Forelimb muscle (tissue), 1 donor: ENCODE results near the gene CACNA1D. TPM values are rescaled to one million over a fixed set of nuclear protein-coding genes. Genes with fewer than 3 reads are reported as not detected.
"Not testable (repeated sequence)": the region's sequence is repeated elsewhere in the genome, so short reads cannot be mapped to it uniquely, and the experiment has no call there.

Experiments
- DNase-seq: peaks from one replicate; pipeline ENCODE4 v3.0.0-alpha.2; 2013; ENCODE audit warnings: low read depth
- polyA plus RNA-seq: library from polyadenylated mRNA; unstranded; fragments of 120-200 nt; gene quantifications from one replicate; pipeline ENCODE4 v1.2.1, GENCODE V29; 2013; ENCODE audit not compliant: insufficient read length

The CACNA1D gene
- polyA plus RNA-seq, 1 donor: 1.4 TPM

DNA sequence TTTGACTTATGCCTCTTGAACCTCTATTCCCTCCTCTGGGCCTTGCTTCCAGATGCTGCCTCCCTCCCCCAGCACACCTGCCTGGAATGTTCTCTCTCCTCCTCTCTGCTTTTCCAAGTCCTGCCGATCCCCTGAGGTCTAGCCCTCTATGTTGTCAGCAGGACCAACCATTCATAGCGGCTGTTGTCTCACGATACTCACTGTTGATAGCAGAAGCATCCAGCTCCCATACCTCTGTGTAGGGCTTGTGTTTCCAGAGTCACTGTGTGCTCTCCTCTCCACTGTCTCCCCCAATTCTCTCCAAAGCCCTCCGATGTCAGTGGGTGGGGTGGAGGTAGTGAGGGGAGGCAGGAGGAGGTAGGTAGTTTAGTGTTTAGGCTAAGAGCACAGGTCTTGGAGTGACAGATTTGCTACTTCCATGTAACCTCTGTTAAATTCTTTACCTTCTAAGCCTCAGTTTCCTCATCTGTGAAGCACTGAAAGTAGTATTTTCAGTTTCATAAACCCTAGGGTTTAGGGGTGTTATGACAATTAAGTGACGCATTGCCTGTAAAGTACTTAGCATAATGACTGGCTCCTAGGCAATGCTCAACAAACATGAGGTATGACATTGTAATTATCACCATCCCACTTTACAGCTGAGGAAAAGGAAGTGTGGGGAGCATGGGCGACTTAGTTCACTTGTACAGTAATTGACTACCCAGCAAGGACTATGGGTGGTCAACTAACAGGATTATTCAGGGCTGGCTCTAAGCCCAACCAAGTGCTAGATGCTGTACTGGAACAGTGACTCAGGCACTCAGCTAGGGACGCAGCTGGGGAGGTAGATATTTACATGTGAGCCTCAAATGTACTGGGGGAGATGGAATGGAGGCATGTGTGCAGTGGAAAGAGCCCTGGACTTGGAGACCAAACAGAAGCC lies 122.8 kb downstream of the CACNA1D start:
- DNase-seq: no peak

DNA sequence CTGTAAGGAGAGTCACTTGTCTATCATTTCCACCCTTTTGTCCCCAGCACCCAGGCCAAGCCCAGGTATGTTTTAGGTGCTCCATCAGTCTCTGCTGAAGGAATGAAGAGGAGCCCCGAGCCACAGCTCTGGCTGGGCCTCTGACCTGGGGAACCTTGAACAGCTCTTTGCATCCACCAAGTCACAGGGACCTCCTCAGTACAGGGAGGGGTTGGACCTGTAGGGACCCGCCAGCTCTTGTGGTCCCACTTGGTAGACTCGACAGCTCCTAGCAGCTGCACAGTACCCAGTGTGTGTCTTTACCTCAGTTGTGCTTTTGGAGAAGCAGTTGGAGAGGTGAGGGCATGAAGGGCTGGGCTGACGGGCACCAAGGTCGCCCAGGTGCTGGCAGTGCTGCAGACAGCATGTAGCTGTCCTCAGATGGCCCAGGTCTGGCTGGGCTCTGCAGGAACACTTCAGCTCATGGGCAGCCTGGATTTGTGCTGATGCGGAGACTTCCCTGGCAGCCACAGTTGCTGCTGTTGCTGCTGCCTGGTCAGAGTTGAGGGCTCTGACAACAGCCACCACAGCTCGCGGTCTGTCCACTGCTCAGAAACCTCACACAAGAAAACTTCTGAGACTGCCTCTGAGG lies 123.6 kb downstream of the CACNA1D start:
- DNase-seq: no peak

DNA sequence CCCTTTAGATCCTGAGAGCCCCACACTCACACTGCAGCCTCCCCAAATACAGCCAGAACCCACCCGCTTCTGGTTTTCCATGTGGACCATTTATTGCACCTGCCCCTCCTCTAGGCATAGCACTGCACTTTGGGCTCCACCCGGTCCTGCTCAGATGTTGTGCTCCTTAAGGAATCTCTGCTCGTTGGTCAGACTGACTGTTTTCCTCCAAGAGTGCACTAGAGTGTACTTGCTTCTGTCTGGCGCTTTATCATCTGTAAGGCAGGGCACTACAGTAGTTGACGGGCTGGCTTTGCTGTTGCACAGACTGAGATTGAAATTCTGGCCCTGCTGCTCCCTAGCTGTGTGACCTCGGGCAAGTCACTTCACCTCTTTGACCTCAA lies 124.1 kb downstream of the CACNA1D start:
- DNase-seq: no peak

DNA sequence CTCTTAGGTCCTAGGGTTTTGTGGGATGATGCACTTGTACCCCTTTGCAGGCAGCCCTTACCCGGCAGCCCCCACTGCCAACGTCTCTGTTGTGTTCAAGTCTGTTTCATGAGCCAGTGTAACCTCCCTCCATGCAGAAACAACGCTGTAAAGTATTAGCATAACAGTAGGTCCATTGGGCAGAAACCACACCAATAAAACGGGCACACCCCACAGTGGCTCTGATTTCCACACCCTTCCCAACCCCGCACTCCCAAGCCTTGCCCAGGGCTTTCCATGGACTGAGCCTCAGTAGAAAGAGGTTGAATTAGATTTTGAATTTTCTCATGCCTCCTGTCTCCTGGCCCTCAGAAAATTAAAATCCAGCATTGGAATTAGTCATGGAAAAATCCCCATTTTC lies 124.5 kb downstream of the CACNA1D start:
- DNase-seq: no peak

DNA sequence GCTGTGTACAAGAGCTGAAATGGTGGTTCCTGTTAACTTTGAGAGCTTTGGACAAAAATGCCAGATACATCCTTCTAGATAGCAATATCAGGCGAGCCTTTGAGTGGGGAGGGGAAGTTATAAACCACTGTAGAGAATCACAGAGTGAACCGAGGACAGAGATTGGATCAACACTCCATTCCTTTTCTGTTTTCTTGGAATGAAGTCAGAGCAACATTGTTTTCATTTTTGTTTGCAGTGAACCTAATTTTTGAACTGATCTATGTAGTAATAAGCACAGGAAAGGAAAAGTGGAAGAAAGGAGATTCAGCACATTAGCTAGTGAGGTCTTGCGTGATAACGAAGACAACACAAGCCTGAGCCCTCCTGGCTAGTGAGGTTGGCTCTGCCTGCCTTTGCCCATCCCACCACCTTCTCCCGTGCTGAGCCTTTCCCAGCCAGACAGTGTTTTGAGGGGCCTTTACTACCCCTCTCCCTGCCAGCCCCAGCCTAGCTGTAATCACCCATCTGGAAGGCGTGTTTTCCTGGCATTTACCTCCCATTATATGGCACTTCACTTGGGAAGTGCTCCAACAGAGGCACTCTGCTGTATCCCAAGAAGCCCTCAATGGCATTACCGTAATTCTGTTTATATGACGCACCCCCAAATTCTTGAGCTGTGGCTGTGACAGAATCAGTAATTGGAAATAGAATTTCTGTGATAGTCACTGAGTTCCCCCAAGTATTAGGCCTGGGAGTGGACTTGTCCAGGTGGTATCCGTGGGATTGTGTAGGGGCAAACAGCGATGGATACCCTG lies 129.8 kb downstream of the CACNA1D start:
- no peak for DNase-seq

DNA sequence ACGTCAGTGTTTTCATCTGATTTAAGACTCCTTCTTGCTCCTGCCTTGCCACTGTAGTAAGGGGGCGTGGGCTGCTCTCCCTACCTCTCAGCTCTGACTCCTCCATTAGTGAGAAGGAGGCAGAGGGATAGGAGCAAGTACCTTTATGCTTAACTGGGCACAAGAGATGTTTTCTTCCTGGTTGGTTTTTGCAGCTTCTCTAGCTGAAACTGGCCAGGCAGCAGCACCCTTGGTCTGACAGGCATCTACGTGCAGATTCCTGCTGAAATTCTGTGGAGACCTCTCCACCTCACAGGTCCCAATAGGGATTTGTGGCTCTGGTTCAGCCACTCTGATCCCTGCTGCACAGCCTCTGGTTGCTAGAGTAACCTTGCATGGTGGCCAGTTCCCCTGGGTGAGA lies 132.5 kb downstream of the CACNA1D start:
- no peak for DNase-seq

DNA sequence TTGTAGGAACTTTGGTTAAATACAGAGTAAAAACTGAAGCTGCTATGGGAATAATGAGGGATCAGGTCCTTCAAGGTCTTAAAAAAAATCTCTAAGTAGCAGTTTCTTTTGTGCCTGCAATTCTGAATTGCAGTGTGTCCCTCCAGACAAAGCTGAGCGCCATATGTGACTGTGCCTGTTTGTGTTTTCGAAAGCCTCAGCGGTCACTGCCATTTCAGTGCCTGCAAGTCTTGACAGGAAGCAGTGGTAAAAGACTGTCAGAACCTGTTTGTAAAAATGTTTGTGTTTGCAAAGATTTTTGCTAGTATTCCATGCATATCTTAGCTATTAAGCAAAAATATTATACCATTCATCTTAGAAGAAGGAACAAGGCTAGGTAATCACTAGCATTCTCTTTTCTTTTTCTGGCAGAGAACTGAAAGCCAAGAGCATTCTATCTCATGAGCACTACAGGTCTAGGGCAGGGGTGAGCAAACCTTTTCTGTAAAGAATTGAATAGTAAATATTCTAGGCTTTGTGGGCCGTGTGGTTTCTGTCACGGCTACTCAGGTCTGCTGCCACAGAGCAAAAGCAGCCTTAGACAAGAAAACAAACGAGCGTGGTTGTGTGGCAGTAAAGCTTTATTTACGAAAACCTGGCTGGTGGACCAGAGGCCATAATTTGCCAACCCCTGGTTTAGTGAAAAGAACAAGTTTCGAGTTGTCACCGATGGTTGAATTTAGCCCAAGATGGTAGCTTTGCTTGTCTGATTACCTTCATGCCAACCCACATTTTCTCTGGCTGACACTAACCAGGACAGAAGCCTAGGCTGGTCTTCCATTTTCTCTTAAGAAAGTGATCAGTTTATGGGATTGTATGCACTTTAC lies 134.4 kb downstream of the CACNA1D start:
- DNase-seq: no peak

DNA sequence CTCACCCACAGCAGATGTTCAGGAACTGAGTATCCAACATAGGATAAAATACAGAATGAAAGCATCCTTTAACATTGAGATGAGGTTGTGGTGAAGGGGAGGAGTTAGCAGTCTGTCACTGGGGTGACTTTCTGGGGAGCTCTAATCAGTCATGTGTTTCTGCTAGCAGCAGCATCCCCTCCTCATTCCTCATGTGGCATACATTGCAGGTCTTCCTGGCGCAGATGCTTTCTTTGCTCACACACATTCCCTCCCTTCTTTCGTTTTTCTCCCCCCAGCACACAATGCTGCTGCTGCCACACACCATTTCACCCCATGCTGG lies 135.0 kb downstream of the CACNA1D start:
- no peak for DNase-seq

DNA sequence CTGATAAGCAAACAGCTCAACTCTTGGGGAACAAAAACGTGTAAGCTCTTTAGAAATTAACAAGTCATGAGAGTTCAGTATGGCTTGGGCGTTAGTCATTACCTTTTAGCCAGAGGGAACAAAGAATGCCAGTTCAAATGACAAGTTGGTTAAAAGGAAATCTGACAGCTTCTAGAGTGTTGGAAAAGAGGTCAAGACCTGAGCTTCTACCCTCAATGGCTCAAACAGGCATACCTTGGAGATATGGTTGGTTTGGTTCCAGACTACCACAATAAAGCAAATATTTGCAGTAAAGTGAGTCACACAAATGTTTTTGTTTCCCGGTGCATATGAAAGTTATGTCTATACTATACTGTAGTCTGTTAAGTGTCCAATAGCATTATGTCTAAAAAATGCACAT lies 136.1 kb downstream of the CACNA1D start:
- no peak for DNase-seq

DNA sequence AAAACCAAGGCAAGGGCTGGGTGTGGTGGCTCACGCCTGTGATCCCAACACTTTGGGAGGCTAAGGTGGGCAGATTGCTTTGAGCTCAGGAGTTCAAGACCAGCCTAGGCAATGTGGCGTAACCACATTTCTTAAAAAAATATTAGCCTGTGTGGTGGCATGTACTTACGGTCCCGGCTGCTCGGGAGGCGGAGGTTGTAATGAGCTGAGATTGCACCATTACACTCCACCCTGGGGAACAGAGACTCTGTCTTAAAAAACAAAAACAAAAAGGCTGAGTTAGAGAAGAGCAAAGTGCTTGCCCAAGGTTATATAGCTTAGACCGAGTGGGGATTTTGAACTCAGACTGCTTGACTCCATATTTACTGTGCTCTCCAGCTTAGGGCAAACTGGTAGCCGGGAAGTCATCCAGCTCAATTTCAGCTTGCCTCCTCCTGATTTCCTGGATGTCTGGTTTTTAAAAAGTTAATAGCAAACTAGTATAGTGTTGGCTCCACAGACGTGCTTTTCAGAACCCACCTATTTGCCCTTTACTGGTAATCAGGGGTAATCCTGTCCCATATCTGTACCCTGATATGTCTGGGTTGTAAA lies 138.9 kb downstream of the CACNA1D start:
- DNase-seq: no peak

DNA sequence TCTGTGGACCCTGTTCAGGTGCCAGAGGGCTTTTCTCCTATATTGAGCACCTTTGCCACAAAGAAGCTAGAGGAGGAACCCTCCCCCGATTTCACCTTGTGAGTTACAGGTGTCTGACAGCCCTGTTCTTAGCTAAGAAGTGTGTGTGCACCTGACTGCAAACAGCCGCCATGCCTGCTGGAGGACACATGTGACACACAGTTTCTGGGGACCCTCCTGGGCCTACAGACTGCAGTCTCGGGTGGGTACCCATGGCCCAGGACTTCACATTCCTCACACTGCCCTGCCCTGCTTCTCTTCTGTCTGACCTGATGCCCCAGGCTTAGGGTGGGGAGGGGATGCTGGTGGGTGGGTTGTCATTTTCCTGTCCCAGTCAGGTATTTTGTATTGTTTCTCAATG lies 140.6 kb downstream of the CACNA1D start:
- DNase-seq: no peak

DNA sequence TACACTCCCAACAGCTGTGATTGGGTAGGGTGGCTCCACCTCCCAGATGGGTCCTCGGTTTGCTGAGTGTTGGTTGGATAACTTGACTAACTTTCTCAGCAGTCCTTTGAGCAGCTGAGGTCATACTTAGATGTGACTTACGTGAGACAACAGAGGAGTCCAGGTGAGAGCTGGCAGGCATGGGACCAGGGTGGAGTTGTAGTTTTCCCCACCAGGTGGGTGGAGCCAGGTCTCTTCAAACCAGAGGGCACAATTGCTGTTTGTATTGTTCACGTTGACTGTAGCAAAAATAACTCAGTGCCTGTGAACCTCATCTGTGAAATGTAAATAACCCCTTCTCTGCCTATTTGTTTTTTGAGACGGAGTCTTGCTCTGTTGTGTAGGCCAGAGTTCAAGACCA lies 144.4 kb downstream of the CACNA1D start:
- not testable (repeated sequence) for DNase-seq

DNA sequence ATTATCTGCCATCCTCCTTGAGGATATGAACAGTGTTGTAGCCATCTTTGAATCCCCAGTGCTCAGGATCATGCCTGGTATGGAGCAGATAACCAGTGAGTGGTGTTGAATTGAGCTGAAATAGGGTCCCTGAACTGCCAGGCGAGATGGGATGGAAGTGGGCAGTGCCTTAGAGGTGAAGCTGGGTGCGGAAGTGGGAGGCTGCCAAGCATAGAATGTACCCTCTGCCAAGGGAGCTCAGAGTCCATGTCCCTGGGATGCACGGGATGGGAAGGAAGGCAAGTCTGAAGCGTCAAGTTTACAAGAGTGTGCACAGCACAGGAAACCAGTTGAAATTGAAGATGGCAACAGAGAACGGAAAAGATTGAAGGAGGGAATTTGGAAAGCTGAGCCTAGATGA lies 147.0 kb downstream of the CACNA1D start:
- no peak for DNase-seq

DNA sequence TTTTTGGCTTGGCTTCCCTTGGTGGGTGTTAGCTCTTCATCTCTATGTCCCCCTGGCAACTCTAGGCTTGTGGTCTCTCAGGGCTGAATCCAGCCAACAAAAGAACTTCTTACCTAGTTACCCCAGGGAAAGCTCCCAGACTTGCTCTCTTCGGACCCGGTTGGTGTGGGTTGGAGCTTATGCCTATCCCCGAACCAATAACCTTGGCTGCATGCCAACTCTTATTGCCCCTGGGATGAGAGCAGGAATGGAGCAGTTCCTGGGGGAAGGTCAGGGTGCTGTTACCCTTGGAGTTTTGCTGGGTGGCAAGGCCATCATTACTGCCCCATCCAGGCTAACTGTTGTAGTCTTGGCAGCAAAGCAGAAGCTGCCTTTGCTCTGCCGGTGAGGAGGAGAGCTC lies 147.8 kb downstream of the CACNA1D start:
- no peak for DNase-seq

DNA sequence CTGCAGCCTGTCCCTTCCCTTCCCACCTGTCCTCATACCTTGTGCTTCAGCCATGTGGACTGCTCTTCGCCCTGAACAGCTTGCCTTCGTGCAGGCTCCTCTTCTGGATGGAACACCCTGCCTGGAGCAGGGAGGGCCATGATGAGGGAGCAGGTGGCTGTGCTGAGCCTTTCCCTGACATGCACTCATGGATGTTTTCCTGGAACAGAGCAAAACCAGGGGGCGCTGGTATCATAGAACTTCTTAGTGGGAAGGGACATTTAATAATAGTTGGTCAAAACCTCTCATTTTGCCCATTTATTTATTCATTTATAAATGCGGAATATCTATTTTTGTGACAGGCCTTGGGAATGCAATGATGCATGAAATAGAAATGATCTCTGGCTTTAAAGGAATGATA lies 149.3 kb downstream of the CACNA1D start:
- DNase-seq: no peak

DNA sequence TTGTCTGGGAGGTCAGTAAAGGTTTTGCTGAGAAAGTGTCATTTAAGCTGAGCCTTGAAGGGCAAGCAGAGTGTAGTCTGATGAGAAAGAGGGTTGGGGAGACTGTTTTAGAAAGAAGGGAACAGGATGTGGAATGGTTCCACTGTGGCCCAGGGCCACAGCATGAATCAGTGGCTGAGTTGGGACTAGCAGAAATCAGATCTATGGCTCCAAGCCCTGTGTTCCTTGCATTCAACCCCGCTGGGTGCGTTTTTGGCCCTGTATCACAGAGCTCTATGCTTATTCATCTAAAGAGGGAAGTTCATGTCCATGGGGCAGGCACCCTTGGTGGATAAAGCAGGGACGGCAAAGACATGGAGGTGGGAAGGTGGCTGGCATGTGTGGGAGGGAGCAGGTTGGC lies 151.3 kb downstream of the CACNA1D start:
- DNase-seq: no peak

DNA sequence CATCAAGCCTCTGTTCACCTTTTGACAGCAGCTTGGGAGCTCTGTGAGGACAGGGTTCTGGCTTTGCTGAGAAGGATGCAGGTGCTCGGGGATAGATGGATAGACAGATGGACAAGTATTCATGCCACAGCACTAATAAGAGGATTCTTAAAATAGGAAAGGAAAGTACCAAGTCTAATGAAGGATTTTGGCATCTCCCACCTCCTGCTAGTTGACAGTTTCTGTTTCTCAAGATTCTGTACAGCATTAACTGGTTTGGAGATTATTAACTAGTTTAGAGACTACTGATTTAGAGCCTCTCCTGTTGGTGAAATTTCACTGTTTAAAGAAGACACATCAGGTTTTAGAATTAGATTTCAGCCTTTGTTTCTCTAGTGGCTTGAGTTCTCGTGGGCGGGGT lies 152.3 kb downstream of the CACNA1D start:
- no peak for DNase-seq

DNA sequence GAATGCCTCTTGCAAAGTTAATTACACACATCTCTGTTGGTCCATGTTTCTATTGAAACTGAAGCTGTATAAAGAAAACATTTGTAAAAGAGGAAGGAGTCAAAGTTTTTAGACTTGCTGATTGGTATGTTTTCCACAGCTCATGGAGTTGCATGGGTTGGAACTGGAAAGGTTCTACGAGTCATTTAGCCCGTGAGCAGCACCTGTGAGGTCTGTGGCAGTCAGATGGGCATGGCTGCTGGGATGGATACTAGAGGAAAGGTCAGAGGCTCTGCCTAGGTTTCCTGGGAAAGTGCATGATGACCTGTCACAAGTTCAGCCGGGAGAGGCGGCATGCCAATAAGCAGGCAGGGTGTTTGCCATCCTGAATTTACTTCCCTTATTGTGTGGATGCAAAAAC lies 155.4 kb downstream of the CACNA1D start:
- DNase-seq: no peak

DNA sequence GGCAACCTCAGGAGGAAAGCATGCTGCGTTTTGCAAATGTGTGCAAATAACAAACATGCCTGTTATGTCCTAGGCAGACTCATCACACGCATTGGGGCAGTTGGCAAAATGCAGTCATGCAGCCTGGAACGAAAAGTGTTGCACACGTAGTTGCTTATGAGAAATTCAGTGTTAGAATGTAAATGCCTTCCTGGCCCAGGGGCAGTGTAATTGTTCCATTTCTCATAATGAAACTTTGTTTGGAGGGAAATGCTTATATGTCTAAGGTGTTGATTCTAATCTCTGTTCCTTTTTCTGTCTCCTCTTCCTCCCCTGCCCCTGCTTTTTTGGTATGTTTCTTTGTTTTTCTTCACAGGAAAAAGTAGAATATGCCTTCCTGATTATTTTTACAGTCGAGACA lies 156.0 kb downstream of the CACNA1D start:
- no peak for DNase-seq

DNA sequence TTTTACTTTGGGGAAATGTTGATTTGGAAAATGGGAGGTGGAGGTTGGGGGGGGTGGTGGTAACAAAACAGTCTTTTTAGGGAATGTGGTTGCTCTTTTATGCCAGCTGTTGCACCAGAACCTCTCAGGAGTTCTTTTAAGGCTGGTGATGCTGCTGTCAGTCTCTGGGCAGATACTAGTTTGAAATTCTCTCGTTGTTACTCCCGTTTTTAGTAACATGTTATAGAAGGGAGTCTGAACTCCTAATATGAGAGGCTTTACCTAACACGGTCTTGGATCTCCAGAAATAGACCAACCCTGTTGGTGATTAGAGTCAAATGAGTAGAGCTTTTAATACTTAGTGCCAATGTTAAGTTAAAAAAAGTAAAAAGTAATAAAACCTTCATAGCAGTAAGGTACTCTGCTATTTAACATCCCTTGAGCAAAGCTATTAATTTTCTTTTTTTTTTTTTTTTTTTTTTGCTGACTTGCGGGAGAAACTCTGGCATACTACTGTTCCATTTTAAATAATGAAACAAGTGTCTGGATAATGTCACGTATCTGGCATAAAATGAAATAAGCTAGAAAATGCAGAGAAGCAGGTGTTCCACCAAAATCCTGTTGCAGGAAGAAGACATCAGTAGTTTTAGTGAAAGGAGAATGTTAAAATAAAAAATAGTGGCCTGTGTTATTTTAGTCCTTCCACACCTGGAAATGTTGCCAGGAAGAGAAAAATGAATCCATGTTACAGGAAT lies 156.7 kb downstream of the CACNA1D start:
- DNase-seq: no peak

DNA sequence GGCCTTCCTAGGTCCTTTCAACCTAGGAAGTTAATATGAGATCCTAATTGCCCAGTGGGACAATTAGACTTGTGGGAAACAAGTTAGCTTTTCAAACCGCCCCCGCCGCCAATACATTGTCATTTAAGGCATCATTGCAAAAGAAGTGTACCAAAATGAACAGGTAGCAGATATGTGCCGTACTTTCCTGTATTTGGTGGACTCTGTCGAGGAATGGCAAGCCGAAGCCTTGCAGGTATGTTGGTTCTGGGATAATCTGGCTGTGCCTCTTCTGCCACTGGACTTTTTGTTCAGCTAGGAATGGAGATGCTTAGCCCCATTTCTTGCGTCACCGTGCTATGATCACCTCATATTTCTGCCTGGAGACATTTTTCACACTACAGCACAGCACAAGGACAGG lies 157.5 kb downstream of the CACNA1D start:
- DNase-seq: no peak
